Fibroblast of lung (primary cell): ENCODE results near the gene WDR37. TPM values are rescaled to one million over a fixed set of nuclear protein-coding genes. Genes with fewer than 3 reads are reported as not detected.

Experiments used
- DNase-seq, 2 donors: peaks; one replicate each; pipeline versions ENCODE4 v3.0.0 to v3.0.0-alpha.2; 2010; ENCODE audit warnings: low read depth in 2 of 2
- H2AFZ ChIP-seq: 2 replicates; pipeline ENCODE4 v1.5.1; 2012; ENCODE audit warnings: low read length, control low read depth, inconsistent platforms
- H3K27ac ChIP-seq: 2 replicates; pipeline ENCODE4 v1.5.1; 2011; ENCODE audit warnings: low read length, control low read depth; ENCODE audit not compliant: insufficient read depth
- H3K27me3 ChIP-seq: 2 replicates; pipeline ENCODE4 v1.5.1; 2011; ENCODE audit warnings: mild to moderate bottlenecking, low read length; ENCODE audit not compliant: control insufficient read depth, insufficient read depth
- H3K36me3 ChIP-seq: 2 replicates; pipeline ENCODE4 v1.5.1; 2011; ENCODE audit warnings: low read length; ENCODE audit not compliant: control insufficient read depth, insufficient read depth
- H3K4me1 ChIP-seq: 2 replicates; pipeline ENCODE4 v1.5.1; 2011; ENCODE audit warnings: low read length; ENCODE audit not compliant: control insufficient read depth, insufficient read depth; ENCODE audit errors: extremely low read depth
- H3K4me2 ChIP-seq: 2 replicates; pipeline ENCODE4 v1.5.1; 2011; ENCODE audit warnings: low read length, control low read depth; ENCODE audit not compliant: insufficient read depth; ENCODE audit errors: extremely low read depth
- H3K4me3 ChIP-seq, 4 experiments: fragments of 200-600 bp in 1 of 4; sonication (generic) in 1 of 4; replicated peaks in 1 of 4; 2 replicates each; pipeline ENCODE4 v1.5.1; 2011 to 2016; ENCODE audit warnings: low read length in 4 of 4, low read depth in 3 of 4, mild to moderate bottlenecking in 3 of 4, control low read depth in 2 of 4, inconsistent platforms in 1 of 4, mixed read lengths in 1 of 4; ENCODE audit not compliant: insufficient read depth in 1 of 4; ENCODE audit errors: control extremely low read depth in 1 of 4
- H3K79me2 ChIP-seq: 2 replicates; pipeline ENCODE4 v1.5.1; 2012; ENCODE audit warnings: mild to moderate bottlenecking, low read length, inconsistent platforms; ENCODE audit not compliant: control insufficient read depth, insufficient read depth
- H3K9ac ChIP-seq: 2 replicates; pipeline ENCODE4 v1.5.1; 2011; ENCODE audit warnings: mild to moderate bottlenecking, low read length, control low read depth; ENCODE audit not compliant: insufficient read depth
- H3K9me3 ChIP-seq: 2 replicates; pipeline ENCODE4 v1.5.1; 2012; ENCODE audit warnings: low read depth, low read length; ENCODE audit not compliant: control insufficient read depth, insufficient read depth
- H4K20me1 ChIP-seq: 2 replicates; pipeline ENCODE4 v1.5.1; 2011; ENCODE audit warnings: low read length; ENCODE audit not compliant: control insufficient read depth, insufficient read depth; ENCODE audit errors: extremely low read depth
- CTCF ChIP-seq, 2 donors: IDR thresholded peaks in 1 of 2; conservative IDR thresholded peaks in 1 of 2; 1 replicate in 1 of 2; 2 replicates in 1 of 2; pipeline ENCODE4 v1.5.1; 2011 to 2012; ENCODE audit warnings: low read length in 2 of 2, control low read depth in 1 of 2, inconsistent platforms in 1 of 2, low read depth in 1 of 2, mild to moderate bottlenecking in 1 of 2
- EZH2 ChIP-seq: IDR thresholded peaks from 2 replicates; pipeline ENCODE4 v1.5.1; 2012; ENCODE audit warnings: low read length, control low read depth, mild to moderate bottlenecking; ENCODE audit errors: missing control alignments
- polyA plus RNA-seq, 2 donors: library from polyadenylated mRNA; depleted of rRNA in 1 of 2; stranded (reverse) in 1 of 2; unstranded in 1 of 2; fragments of >200 nt; gene quantifications; 2 replicates each; pipeline ENCODE4 v1.2.1, GENCODE V29; 2011 to 2012; ENCODE audit warnings: missing spikeins in 1 of 2
- total RNA-seq: library from RNA; depleted of rRNA; stranded (reverse); fragments of >200 nt; gene quantifications from 2 replicates; pipeline ENCODE4 v1.2.1, GENCODE V29; 2014

Gene WDR37
- total and polyA plus RNA-seq, 2 donors (not counting 1 experiment from before 2014, with no cell fraction given) = 13.0 to 15.8 TPM

- H3K79me2 ChIP-seq = peaks cover 42% of the 10 kb centered on the region
Measured at GRCh38 chr10:1044146-1044545, 12.0 kb upstream of the WDR37 start.

GRCh38 chr10:1044964-1045363, 11.2 kb upstream of the WDR37 start:
- no peak for DNase-seq
- H3K4me3 ChIP-seq = peak overlapping the region in 1 of 4 experiments; percentile 19
- TF ChIP-seq CTCF (conservative IDR thresholded peaks at IDR 0.05 in 1 of 2, IDR thresholded peaks at IDR 0.05 in 1 of 2; ENCODE audit: low read depth in 1 of 2, low read length in 2 of 2) (no peak), EZH2 (no peak)
- H2AFZ ChIP-seq = no peak overlapping the region
- H3K4me2 ChIP-seq = no peak overlapping the region
- no peak overlapping the region for H3K9ac ChIP-seq
- no peaks in the 10 kb centered on the region for H3K4me1 ChIP-seq
- H3K36me3 ChIP-seq = peaks cover 5% of the 10 kb centered on the region
- H3K9me3 ChIP-seq = no peaks in the 10 kb centered on the region
- no peak overlapping the region for H3K27ac ChIP-seq
- peaks cover 42% of the 10 kb centered on the region for H3K79me2 ChIP-seq
- peaks cover 1% of the 10 kb centered on the region for H4K20me1 ChIP-seq
- H3K27me3 ChIP-seq = no peaks in the 10 kb centered on the region

More at GRCh38 chr10:1044146-1044545, 12.0 kb upstream of the WDR37 start:
- no peak for DNase-seq
- Histone ChIP-seq H3K4me1 (no peaks in the 10 kb centered on the region), H2AFZ (no peak overlapping the region), H3K36me3 (peaks cover 5% of the 10 kb centered on the region), H4K20me1 (peaks cover 1% of the 10 kb centered on the region), H3K4me2 (peak overlapping the region; percentile 32), H3K27ac (no peak overlapping the region), H3K9ac (no peak overlapping the region), H3K9me3 (no peaks in the 10 kb centered on the region), H3K27me3 (no peaks in the 10 kb centered on the region), H3K4me3 (no peak overlapping the region)
- no peak for TF ChIP-seq CTCF (conservative IDR thresholded peaks at IDR 0.05 in 1 of 2, IDR thresholded peaks at IDR 0.05 in 1 of 2; ENCODE audit: low read depth in 1 of 2, low read length in 2 of 2)
- TF ChIP-seq EZH2 = no peak

GRCh38 chr10:1045415-1045814, 10.8 kb upstream of the WDR37 start:
- Histone ChIP-seq H3K4me1 (no peaks in the 10 kb centered on the region), H3K9me3 (no peaks in the 10 kb centered on the region), H3K27ac (no peak overlapping the region), H2AFZ (no peak overlapping the region), H3K79me2 (peaks cover 45% of the 10 kb centered on the region), H3K27me3 (no peaks in the 10 kb centered on the region), H4K20me1 (peaks cover 1% of the 10 kb centered on the region), H3K36me3 (peaks cover 3% of the 10 kb centered on the region), H3K9ac (no peak overlapping the region), H3K4me2 (peak overlapping the region; percentile 26), H3K4me3 (peak overlapping the region in 1 of 4 experiments; percentile 49)
- no peak for TF ChIP-seq EZH2
- TF ChIP-seq CTCF (conservative IDR thresholded peaks at IDR 0.05 in 1 of 2, IDR thresholded peaks at IDR 0.05 in 1 of 2; ENCODE audit: low read depth in 1 of 2, low read length in 2 of 2) = no peak
- no peak for DNase-seq
